H1 (cell line): Measurements from ENCODE around the gene MAML3. TPM values are rescaled to one million over a fixed set of nuclear protein-coding genes. Genes with fewer than 3 reads are reported as not detected.

Source experiments
- CTCF ChIA-PET: fragments of 300-600 bp; sonication (Branson Sonifier 250); formaldehyde crosslinking; loops from one replicate; lab custom pipeline; 2021; ENCODE audit not compliant: partially characterized antibody; lab: Charles Lee
- POLR2A ChIA-PET: fragments of 300-600 bp; sonication (Branson Sonifier 250); formaldehyde crosslinking; loops from one replicate; lab custom pipeline; 2021; ENCODE audit warnings: inconsistent platforms; ENCODE audit not compliant: partially characterized antibody; lab: Charles Lee
- DNase-seq, 2 experiments: peaks; one replicate each; pipeline versions ENCODE4 v3.0.0 to v3.0.0-alpha.2; 2010 to 2022; ENCODE audit warnings: low spot score in 2 of 2, low read depth in 1 of 2, mixed read lengths in 1 of 2
- FAIRE-seq: peaks from 2 replicates; lab custom pipeline; 2011; peaks lifted over from hg19 to GRCh38; lab: Jason Lieb, UNC
- H2AFZ ChIP-seq: 2 replicates; pipeline ENCODE4 v1.8.1; 2012; ENCODE audit warnings: low read length, inconsistent platforms
- H2AK5ac ChIP-seq: 2 replicates; pipeline ENCODE4 v1.6.1; 2013; ENCODE audit warnings: low read depth, low read length
- H2BK120ac ChIP-seq: replicated peaks from 2 replicates; pipeline ENCODE3; 2013; ENCODE audit warnings: low read depth, low read length, inconsistent platforms
- H2BK12ac ChIP-seq: 2 replicates; pipeline ENCODE4 v1.6.1; 2013; ENCODE audit warnings: low read depth, low read length
- H2BK15ac ChIP-seq: 2 replicates; pipeline ENCODE4 v1.6.1; 2013; ENCODE audit warnings: low read length
- H2BK20ac ChIP-seq: 2 replicates; pipeline ENCODE4 v1.6.1; 2013; ENCODE audit warnings: low read length
- H2BK5ac ChIP-seq: 2 replicates; pipeline ENCODE4 v1.6.1; 2013; ENCODE audit warnings: low read depth, low read length
- H3K14ac ChIP-seq: 2 replicates; pipeline ENCODE4 v1.6.1; 2013; ENCODE audit warnings: inconsistent platforms; ENCODE audit not compliant: insufficient read length
- H3K18ac ChIP-seq: 2 replicates; pipeline ENCODE4 v1.6.1; 2013; ENCODE audit warnings: low read length; ENCODE audit errors: extremely low read depth
- H3K23ac ChIP-seq: 2 replicates; pipeline ENCODE4 v1.6.1; 2013; ENCODE audit warnings: inconsistent platforms; ENCODE audit not compliant: insufficient read length
- H3K23me2 ChIP-seq: 2 replicates; pipeline ENCODE4 v1.6.1; 2013; ENCODE audit warnings: low read depth, low read length
- H3K27ac ChIP-seq: 2 replicates; pipeline ENCODE4 v1.6.1; 2011; ENCODE audit warnings: low read depth, low read length, inconsistent platforms
- H3K27me3 ChIP-seq, 4 experiments: replicated peaks in 1 of 4; 1 replicate in 1 of 4; 2 replicates in 3 of 4; pipeline versions ENCODE4 v1.6.1 to v1.8.1; 2011 to 2013; ENCODE audit warnings: low read length in 3 of 4, mild to moderate bottlenecking in 3 of 4, inconsistent platforms in 2 of 4, mixed read lengths in 2 of 4, moderate library complexity in 1 of 4; ENCODE audit not compliant: control insufficient read depth in 3 of 4, insufficient read depth in 3 of 4; ENCODE audit errors: extremely low read depth in 1 of 4
- H3K36me3 ChIP-seq, 4 experiments: 2 replicates each; pipeline versions ENCODE4 v1.6.1 to v1.8.1; 2011 to 2013; ENCODE audit warnings: mild to moderate bottlenecking in 4 of 4, low read length in 3 of 4, moderate library complexity in 2 of 4, control low read depth in 1 of 4, inconsistent platforms in 1 of 4; ENCODE audit not compliant: insufficient read depth in 4 of 4, control insufficient read depth in 2 of 4
- H3K4ac ChIP-seq: replicated peaks from 2 replicates; pipeline ENCODE3; 2013; ENCODE audit warnings: low read length, low read depth, mixed read lengths, inconsistent platforms; ENCODE audit not compliant: insufficient read length
- H3K4me1 ChIP-seq, 4 experiments: replicated peaks in 1 of 4; 1 replicate in 1 of 4; 2 replicates in 3 of 4; pipeline versions ENCODE4 v1.6.1 to v1.8.1; 2011 to 2013; ENCODE audit warnings: low read length in 3 of 4, inconsistent platforms in 2 of 4, mixed read lengths in 1 of 4; ENCODE audit not compliant: insufficient read depth in 4 of 4, control insufficient read depth in 3 of 4
- H3K4me2 ChIP-seq, 2 experiments: 2 replicates each; pipeline versions ENCODE4 v1.6.1 to v1.8.1; 2011 to 2013; ENCODE audit warnings: low read depth in 2 of 2, low read length in 2 of 2, control low read depth in 1 of 2, inconsistent platforms in 1 of 2, mild to moderate bottlenecking in 1 of 2; ENCODE audit not compliant: insufficient read depth in 1 of 2
- H3K4me3 ChIP-seq, 4 experiments: fragments of 200-600, 300-600 bp in 1 of 4; sonication (generic), shearing (Covaris generic), sonication (Bioruptor Twin) in 1 of 4; 2 replicates each; pipeline versions ENCODE4 v1.5.1 to v1.8.1; 2011 to 2016; ENCODE audit warnings: low read length in 4 of 4, low read depth in 3 of 4, control low read depth in 2 of 4, inconsistent platforms in 2 of 4, mild to moderate bottlenecking in 2 of 4, mixed read lengths in 1 of 4, moderate library complexity in 1 of 4; ENCODE audit not compliant: insufficient read depth in 2 of 4; ENCODE audit errors: extremely low read depth in 1 of 4
- H3K56ac ChIP-seq: replicated peaks from 2 replicates; pipeline ENCODE3; 2013; ENCODE audit warnings: low read depth, mild to moderate bottlenecking, mixed read lengths, low read length, inconsistent platforms; ENCODE audit not compliant: insufficient read length
- H3K79me1 ChIP-seq: 2 replicates; pipeline ENCODE4 v1.6.1; 2013; ENCODE audit warnings: low read depth, low read length, control low read depth
- H3K79me2 ChIP-seq, 2 experiments: 2 replicates each; pipeline versions ENCODE4 v1.6.1 to v1.8.1; 2012 to 2013; ENCODE audit warnings: low read length in 2 of 2, mild to moderate bottlenecking in 2 of 2, inconsistent platforms in 1 of 2; ENCODE audit not compliant: insufficient read depth in 2 of 2, control insufficient read depth in 1 of 2
- H3K9ac ChIP-seq, 4 experiments: replicated peaks in 1 of 4; 1 replicate in 1 of 4; 2 replicates in 3 of 4; pipeline versions ENCODE4 v1.6.1 to v1.8.1; 2011 to 2013; ENCODE audit warnings: low read depth in 3 of 4, low read length in 3 of 4, control low read depth in 2 of 4, mild to moderate bottlenecking in 2 of 4, moderate library complexity in 2 of 4, inconsistent platforms in 1 of 4; ENCODE audit errors: extremely low read depth in 1 of 4
- H3K9me3 ChIP-seq, 2 experiments: 2 replicates each; pipeline versions ENCODE4 v1.6.1 to v1.8.1; 2012 to 2013; ENCODE audit warnings: mild to moderate bottlenecking in 2 of 2, moderate library complexity in 2 of 2, control low read depth in 1 of 2, inconsistent platforms in 1 of 2, low read depth in 1 of 2, low read length in 1 of 2, mixed read lengths in 1 of 2; ENCODE audit not compliant: insufficient read depth in 2 of 2
- H4K20me1 ChIP-seq, 2 experiments: replicated peaks in 1 of 2; 2 replicates each; pipeline versions ENCODE3 to v1.8.1; 2011 to 2013; ENCODE audit warnings: inconsistent platforms in 2 of 2, low read length in 2 of 2, mild to moderate bottlenecking in 1 of 2; ENCODE audit not compliant: insufficient read depth in 2 of 2, control insufficient read depth in 1 of 2
- H4K5ac ChIP-seq: 2 replicates; pipeline ENCODE4 v1.6.1; 2013; ENCODE audit warnings: low read length, low read depth, mixed read lengths, inconsistent platforms; ENCODE audit not compliant: insufficient read length
- H4K8ac ChIP-seq: 2 replicates; pipeline ENCODE4 v1.8.0; 2013; ENCODE audit warnings: mild to moderate bottlenecking, moderate library complexity, low read length, inconsistent platforms; ENCODE audit not compliant: insufficient read depth; ENCODE audit errors: extremely low read depth
- H4K91ac ChIP-seq: replicated peaks from 2 replicates; pipeline ENCODE3; 2013; ENCODE audit warnings: low read length, mixed read lengths, inconsistent platforms; ENCODE audit not compliant: insufficient read length
- CTCF ChIP-seq, 3 experiments: IDR thresholded peaks; 1 replicate in 2 of 3; 2 replicates in 1 of 3; pipeline versions ENCODE4 v1.5.1 to v1.6.1; 2011; ENCODE audit warnings: low read length in 3 of 3, mild to moderate bottlenecking in 3 of 3, inconsistent platforms in 2 of 3, low read depth in 1 of 3, moderate library complexity in 1 of 3; ENCODE audit not compliant: insufficient read depth in 1 of 3; ENCODE audit errors: control extremely low read depth in 1 of 3
- NRF1 ChIP-seq: IDR thresholded peaks from 2 replicates; pipeline ENCODE4 v1.6.1; 2011; ENCODE audit warnings: mild to moderate bottlenecking, low read depth, low read length, improper control_type of control experiment
- RAD21 ChIP-seq, 2 experiments: IDR thresholded peaks in 1 of 2; conservative IDR thresholded peaks in 1 of 2; 2 replicates each; pipeline ENCODE4 v1.6.1; 2011; ENCODE audit warnings: low read depth in 2 of 2, low read length in 2 of 2, improper control_type of control experiment in 1 of 2, inconsistent platforms in 1 of 2, mild to moderate bottlenecking in 1 of 2, moderate library complexity in 1 of 2
- WGBS, 2 experiments: shearing (Covaris generic) in 1 of 2; methylation state at CpG; one replicate each; pipeline versions ENCODE4 v1.1.6 to v1.1.7; 2013 to 2015; ENCODE audit warnings: low lambda C conversion rate in 2 of 2, mixed read lengths in 2 of 2, inconsistent platforms in 1 of 2, low coverage in 1 of 2, missing lambda C conversion rate in 1 of 2; ENCODE audit not compliant: insufficient replicate concordance in 2 of 2, insufficient coverage in 1 of 2, insufficient read length in 1 of 2; ENCODE audit errors: extremely low coverage in 1 of 2, missing lambda C conversion rate in 1 of 2; 5-methylcytosine and 5-hydroxymethylcytosine counted together
- polyA plus RNA-seq, 7 experiments: library from polyadenylated mRNA; depleted of rRNA in 3 of 7; stranded (reverse) in 5 of 7; unstranded in 2 of 7; fragments of >200 nt in 5 of 7; fragments of 200-250 nt in 2 of 7; gene quantifications; 1 replicate in 5 of 7; 2 replicates in 1 of 7; 4 replicates in 1 of 7; pipeline versions ENCODE4 v1.2.1 to v1.2.3, GENCODE V29; 2011 to 2013; ENCODE audit warnings: missing spikeins in 2 of 7, mixed read lengths in 2 of 7
- total RNA-seq: library from RNA; stranded (reverse); fragmentation: NEBNext Ultra II Directional; extraction: Animal tissue kit (Norgen Biotek cat#: 25700); gene quantifications from 2 replicates; pipeline ENCODE4 v1.2.1, GENCODE V29; 2021

The MAML3 gene
- total and polyA plus RNA-seq, 2 of the 8 experiments (the other 6 are each of a cell fraction or from before 2014, with no cell fraction given) = 2.1 to 5.7 TPM

GRCh38 chr4:139861471-139861870, 292.5 kb downstream of the MAML3 start:
- Histone ChIP-seq H2BK15ac (no peak overlapping the region), H2BK20ac (no peak overlapping the region), H3K36me3 (no peaks in the 10 kb centered on the region), H3K23me2 (no peaks in the 10 kb centered on the region), H3K9ac (no peak overlapping the region), H3K23ac (no peak overlapping the region), H2BK120ac (no peak overlapping the region), H3K4ac (no peak overlapping the region), H3K4me3 (no peak overlapping the region), H3K27me3 (no peaks in the 10 kb centered on the region), H2BK5ac (no peak overlapping the region), H4K8ac (no peak overlapping the region), H2BK12ac (no peak overlapping the region), H2AFZ (no peak overlapping the region), H4K20me1 (no peaks in the 10 kb centered on the region), H3K18ac (no peak overlapping the region), H3K4me2 (no peak overlapping the region), H3K56ac (no peak overlapping the region), H3K14ac (no peak overlapping the region), H3K79me1 (no peaks in the 10 kb centered on the region), H3K79me2 (no peaks in the 10 kb centered on the region), H3K27ac (no peak overlapping the region), H4K5ac (no peak overlapping the region), H4K91ac (no peak overlapping the region), H3K9me3 (no peaks in the 10 kb centered on the region), H2AK5ac (no peak overlapping the region), H3K4me1 (peaks cover 0 to 2% (median 0%) of the 10 kb centered on the region in 4 experiments; a peak in 3 of 7 replicates)
- ChIA-PET POLR2A (no interaction called here), CTCF (interaction anchor here (0.8 to 1.7 kb wide), 5 partner anchors 8 to 188 kb away, joined by 3 to 4 read pairs (median 4); no protein-coding TSS in a partner anchor)
- TF ChIP-seq NRF1 = no peak
- TF ChIP-seq CTCF (IDR thresholded peaks at IDR 0.05; ENCODE audit: control extremely low read depth in 1 of 3, insufficient read depth in 1 of 3, low read depth in 1 of 3, low read length in 3 of 3) = peak in 2 of 3 experiments; percentile 12; a peak in 2 of 4 replicates
- peak; percentile 28 to 41; a peak in 2 of 4 replicates for TF ChIP-seq RAD21 (IDR thresholded peaks at IDR 0.05 in 1 of 2, conservative IDR thresholded peaks at IDR 0.05 in 1 of 2; ENCODE audit: low read depth in 2 of 2, low read length in 2 of 2)
- FAIRE-seq (no peak), DNase-seq (no peak)
- 88% methylated on average over 4 of the region's 4 CpGs; no CpG with 5 or more reads in 1 of the 2 experiments for WGBS, 2 experiments
